ENCODE results near the gene SHC4.
"Not testable (repeated sequence)": the region's sequence is repeated elsewhere in the genome, so short reads cannot be mapped to it uniquely, and the experiment has no call there.

SHC4 gene

GRCh38 chr15:48798319-48798718 is 165.4 kb downstream of the SHC4 start:
- TF ChIP-seq ZFX (IDR thresholded peaks at IDR 0.05) (no peak), CTCF (conservative IDR thresholded peaks at IDR 0.05) (no peak)
- no peak overlapping the region for H3K27ac ChIP-seq

DNA sequence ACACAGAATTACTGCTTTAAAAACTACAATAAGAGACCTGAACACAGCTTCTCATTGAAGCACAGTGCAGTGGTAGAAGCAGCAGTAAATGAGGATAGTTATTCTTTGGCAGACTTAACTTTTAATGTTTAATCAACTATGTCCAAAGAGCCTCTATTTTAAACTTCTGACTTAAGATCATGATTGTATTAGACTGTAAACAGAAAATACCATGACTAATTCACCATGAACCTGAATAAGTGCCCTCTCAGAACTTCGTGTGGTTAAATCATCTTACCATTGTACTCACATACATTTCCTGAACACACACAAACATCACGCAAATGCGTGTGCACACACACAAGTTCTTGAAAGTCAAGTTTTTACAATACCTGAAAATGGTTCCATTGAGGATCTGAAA is 166.8 kb downstream of the SHC4 start:
- TF ChIP-seq CTCF (conservative IDR thresholded peaks at IDR 0.05): no peak
- TF ChIP-seq ZFX (IDR thresholded peaks at IDR 0.05): no peak
- no peak overlapping the region for H3K27ac ChIP-seq

- H3K27ac ChIP-seq: no peak overlapping the region
- TF ChIP-seq CTCF (conservative IDR thresholded peaks at IDR 0.05): no peak
- no peak for TF ChIP-seq ZFX (IDR thresholded peaks at IDR 0.05)
Measured at GRCh38 chr15:48796521-48796920, 167.2 kb downstream of the SHC4 start.

DNA sequence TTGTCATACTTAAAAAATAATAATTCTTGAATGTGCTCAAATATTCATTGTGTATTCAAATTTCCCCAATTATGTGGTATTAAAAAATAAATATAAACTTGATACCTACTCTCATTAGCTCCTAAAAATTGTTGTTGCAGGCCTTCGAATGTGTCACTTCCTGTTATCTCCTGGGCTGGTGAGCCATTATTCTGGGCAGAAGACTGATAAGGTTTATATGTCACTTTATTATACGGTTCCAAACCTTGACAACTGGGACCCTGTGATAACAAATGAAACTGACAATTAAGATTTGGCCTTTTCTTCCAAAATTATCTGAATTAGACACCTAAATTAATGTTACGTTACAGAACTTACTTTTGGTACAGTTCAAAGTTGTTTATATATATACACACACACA is 167.8 kb downstream of the SHC4 start:
- TF ChIP-seq ZFX (IDR thresholded peaks at IDR 0.05) (no peak), CTCF (conservative IDR thresholded peaks at IDR 0.05) (no peak)

GRCh38 chr15:48794697-48795134 is 169.0 kb downstream of the SHC4 start:
- TF ChIP-seq CTCF (conservative IDR thresholded peaks at IDR 0.05) (no peak), ZFX (IDR thresholded peaks at IDR 0.05) (no peak)
- no peak overlapping the region; the same call in 1 of the 2 replicates for H3K27ac ChIP-seq

More for the DNA sequence above, 167.8 kb downstream of the SHC4 start:
- no peak overlapping the region for H3K27ac ChIP-seq

- no peak overlapping the region for H3K27ac ChIP-seq
- TF ChIP-seq ZFX (IDR thresholded peaks at IDR 0.05): no peak
- no peak for TF ChIP-seq CTCF (conservative IDR thresholded peaks at IDR 0.05)
Measured at GRCh38 chr15:48792408-48792807, 171.3 kb downstream of the SHC4 start.

GRCh38 chr15:48790466-48791115 is 173.1 kb downstream of the SHC4 start:
- H3K27ac ChIP-seq: not testable (repeated sequence)

- H3K27ac ChIP-seq: no peak overlapping the region
- TF ChIP-seq ZFX (IDR thresholded peaks at IDR 0.05) (no peak), CTCF (conservative IDR thresholded peaks at IDR 0.05) (no peak)
Measured at GRCh38 chr15:48785712-48786111, 178.0 kb downstream of the SHC4 start.

Data from C4-2B (cell line).